HG03575 (cell line): ENCODE measurements around the gene GALNT10.
"Not testable (repeated sequence)": the region's sequence is repeated elsewhere in the genome, so short reads cannot be mapped to it uniquely, and the experiment has no call there.

ENCODE experiments used
- ATAC-seq: cut with Tn5 transposase; IDR thresholded peaks from one replicate; pipeline ENCODE4 v1.9.1; 2021; ENCODE audit not compliant: unreplicated experiment, insufficient number of reproducible peaks, low FRiP score; ENCODE audit errors: extremely low read depth

The GALNT10 gene

DNA sequence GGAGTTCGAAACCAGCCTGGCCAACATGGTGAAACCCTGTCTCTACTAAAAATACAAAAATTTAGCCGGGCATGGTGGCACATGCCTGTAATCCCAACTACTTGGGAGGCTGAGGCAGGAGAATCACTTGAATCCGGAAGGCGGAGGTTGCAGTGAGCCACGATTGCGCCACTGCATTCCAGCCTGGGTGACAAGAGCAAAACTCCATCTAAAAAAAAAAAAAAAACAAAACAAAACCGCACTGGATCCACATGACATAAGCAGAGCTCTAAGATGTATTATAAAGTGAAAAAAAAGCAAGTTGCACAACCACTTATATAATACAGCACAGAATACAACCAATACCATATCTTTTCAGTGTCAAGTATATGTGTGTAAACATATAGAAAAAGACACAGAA, 169.7 kb downstream of the GALNT10 start:
- not testable (repeated sequence) for ATAC-seq

DNA sequence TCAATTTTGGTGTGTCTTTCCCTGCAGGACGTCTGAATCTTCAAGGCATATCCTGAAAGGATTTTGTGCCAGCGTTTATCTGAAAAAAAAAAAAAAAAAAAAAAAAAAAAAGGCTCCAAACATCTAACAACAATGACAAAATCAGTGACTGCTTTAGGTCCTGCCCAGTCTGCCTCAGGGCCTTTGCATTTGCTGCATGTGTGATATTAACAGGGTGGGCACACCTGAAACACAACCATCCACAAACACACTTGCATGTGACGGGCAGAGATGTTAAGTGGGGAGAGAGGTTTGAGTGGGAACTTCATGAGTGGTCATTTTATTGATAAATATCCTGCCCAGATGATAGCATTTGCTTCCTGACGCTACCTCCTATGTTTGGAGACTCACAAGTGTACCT, 172.9 kb downstream of the GALNT10 start:
- no peak for ATAC-seq

DNA sequence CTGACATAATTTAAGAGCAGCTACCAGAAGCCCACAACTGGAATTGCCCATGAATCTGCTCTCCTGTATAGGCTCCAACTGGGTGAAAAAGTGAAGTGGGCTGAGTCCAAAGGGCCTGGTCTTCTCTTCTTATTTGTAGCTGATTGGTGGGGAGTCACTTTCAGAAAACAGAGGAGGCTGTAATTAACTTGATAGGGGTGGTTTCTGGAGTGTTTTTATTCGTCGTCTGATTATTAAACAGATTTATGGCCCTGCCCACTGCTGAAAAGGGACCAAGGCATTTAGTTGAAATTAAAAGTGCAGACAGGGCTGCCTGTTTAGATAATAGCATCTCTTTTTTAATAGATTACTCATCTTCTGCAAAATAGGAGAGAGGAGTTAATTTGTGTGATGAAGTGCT, 174.2 kb downstream of the GALNT10 start:
- ATAC-seq: no peak

DNA sequence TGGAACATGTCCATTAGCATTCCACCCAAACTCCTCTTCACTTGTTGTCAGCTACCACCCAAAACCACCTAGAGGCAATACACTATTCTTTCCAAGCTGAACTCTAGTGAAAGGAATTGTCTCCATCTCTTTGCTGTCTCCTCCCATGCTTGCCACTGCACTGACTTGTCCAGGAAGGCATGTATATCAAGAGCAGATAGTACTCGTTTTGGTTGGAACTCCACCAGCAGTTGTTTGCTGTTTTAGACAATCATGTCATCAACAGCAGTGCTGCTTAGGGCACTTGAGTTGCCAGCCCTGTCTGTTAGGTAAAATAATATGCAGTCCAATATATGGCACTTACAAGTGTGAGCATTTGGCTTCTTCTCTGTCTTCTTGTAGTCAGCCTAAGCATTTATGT, 175.3 kb downstream of the GALNT10 start:
- no peak for ATAC-seq

DNA sequence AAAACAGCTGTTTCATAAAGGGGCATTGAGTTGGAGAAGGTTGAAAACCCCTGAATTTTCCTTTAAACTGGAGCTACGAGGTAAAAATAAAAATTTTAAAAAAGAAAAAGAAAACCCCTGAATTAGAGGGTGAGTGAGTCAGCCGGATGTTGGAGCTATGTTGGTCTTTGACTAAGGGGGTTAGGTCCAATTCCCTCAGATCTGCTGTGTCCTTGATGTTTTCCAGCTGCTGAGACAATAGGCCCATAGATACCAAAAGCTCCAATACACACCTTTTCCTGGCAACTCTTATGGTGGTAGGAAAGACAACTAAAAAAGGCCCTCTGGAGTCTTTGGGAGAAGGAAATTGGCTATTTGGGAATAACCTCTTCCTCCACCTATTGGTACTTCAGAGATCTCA, 175.8 kb downstream of the GALNT10 start:
- ATAC-seq: no peak

DNA sequence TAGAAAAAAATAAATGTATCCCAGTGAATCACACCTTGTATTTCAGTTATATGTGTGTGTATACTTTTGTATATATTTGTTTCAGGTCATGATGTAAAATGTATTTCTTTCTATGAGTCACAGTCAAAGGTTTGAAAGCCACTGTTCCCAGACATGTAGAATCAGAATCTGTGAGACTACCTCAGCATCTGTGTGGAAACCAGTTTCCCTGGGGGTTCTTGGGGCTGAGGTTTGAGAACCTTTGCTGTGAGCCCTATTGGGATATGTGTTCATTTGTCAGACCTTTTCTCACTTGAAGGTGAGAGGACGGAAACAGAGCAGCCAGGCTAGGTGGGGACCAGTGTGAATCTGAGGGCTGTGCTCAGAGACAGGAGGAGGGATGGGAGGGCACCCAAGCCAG, 176.6 kb downstream of the GALNT10 start:
- peak; percentile 50 for ATAC-seq

DNA sequence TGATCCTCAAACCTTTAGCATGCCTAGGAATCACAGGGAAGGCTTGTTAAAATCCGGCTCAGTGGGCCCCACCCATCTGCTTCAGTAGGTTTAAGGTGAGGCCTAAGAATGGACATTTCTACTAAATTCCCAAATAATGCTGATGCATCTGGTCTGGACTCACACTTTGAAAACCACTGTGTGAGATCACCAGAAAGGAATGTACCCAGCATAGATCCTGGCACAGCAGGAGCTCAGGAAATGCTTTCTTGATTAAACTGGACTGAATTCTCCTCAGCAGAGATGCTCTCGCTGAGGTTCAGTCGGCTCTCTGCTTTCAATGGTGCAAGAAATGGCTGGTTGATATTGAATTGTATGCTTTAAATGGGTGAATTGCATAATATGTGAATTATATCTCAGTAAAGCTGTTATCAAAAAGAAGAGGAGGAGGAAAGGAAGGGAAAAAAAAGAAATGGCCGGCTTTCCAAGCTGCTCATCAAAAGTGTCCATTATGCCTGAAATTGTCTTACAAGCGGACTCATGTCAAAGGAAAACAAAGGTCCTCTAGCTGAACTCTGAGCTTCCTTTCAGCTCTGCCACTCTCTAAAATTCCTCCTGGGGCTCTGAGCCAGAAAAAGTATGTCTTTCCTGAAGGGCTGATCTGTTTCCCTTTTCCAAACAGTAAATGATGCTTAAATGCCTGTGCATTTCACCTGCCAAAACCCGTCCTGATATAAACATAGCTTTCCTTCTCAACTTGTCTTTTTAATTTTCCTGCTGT, 177.7 kb downstream of the GALNT10 start:
- ATAC-seq: no peak

DNA sequence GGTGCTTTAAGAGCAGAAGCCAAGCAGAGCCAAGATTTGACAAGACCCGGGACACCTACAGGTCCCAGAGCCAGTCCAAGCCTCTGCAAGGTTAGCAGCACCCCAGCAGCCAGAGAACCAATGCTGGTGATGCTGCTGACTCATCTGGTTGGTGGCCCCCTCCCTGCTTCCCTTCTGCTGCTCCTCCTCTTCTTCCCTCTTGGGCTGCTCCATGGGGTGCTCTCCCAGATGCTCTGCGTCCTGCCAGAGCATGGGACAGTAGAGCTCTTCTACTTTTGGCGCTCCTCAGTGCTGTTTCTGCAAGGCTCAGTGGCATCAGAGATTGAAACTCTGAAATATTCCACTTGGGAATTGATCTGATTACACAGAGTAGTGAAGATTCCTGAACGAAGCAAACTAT, 179.1 kb downstream of the GALNT10 start:
- ATAC-seq: no peak

DNA sequence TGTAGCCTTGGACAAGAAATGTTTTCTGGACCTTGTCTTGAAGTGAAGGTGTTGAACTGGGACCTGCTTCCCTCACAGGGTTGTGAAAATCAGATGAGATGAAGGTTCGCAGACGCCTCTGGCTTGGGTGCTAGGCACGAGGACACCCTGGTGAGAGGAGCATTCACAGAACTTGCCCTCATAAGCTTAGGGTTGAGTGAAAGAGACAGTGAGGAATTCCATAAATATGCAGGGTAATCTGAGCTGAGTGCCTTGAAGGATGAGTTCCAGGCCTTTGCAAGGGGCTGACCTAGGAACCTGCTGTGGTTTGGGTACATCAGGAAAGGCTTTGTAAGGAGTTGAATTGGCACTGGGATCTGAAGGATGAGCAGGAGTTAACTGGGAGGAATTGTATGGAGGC, 179.6 kb downstream of the GALNT10 start:
- ATAC-seq: no peak

DNA sequence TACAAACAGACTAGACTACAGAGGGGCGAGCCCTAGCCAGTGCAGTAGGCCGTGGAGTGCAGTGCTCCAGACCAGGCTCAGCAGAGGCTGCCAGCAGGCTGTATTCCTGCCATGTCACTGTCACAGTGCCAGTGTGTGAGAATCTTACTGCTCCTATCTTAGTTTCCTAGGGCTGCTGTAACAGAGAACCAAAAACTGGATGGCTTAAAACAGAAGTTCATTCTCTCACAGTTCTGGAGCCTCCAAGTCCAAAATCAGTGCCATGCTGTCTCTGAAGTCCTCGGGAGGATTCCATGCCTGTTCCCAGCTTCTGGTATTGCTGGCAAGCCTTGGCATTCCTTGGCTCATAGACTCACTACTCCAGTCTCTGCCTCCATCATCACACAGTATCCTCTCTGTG, 180.3 kb downstream of the GALNT10 start:
- no peak for ATAC-seq

DNA sequence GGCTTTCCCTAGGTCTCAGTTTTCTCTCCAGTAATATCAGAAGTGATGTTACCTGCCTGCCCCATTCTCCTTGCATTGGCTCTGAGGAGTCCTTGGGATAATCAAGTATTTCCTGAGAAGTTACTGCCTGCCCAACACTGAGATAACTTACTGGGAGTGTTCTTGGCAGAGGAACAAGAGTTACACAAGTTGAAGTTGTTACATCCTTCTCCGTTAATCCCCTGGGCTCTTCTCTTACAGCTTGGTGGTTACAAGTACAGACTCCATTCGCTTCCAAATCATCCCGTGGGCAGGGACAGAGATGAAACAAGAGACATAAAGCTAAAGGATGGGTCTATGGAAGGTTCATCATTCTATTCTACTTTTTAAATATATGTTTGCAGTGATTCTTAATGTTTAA, 181.2 kb downstream of the GALNT10 start:
- ATAC-seq: no peak

DNA sequence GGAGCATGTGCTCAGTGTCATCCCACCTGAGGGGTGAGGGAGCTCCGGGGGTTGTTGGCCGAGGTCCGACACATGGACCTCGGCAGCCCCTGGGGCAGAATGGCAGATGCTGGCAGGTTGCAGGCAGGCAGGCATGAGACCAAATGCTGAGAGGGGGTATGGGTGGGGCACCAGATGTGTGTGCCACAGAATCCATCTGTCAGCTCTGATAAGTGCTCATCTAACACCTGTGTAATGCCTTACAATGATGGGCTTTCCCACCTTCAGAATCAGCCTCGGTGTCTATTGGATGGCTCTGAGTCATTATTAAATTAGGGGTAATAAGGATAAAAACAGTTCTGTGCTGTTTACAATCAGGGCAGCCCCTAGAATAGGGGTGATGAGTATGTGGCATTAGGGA, 182.1 kb downstream of the GALNT10 start:
- no peak for ATAC-seq

DNA sequence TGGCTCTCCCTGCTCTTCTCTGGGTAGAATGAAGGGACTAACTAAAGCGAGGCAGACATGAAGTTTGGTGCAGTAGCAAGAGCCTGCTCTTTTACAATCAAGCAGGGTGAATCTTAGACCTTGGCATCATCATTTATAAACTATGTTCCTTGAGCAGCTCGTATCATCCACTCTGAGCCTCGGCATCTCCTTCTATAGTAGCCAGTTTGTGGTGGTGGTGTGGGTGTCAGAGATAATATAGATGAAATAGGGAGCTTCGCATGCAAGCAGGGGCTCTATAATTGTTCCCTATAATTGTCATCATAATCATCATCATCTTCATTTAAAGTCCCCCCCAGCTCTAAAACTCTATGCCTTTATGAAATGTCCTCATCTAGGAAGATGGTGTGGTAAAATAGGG, 182.8 kb downstream of the GALNT10 start:
- ATAC-seq: no peak

DNA sequence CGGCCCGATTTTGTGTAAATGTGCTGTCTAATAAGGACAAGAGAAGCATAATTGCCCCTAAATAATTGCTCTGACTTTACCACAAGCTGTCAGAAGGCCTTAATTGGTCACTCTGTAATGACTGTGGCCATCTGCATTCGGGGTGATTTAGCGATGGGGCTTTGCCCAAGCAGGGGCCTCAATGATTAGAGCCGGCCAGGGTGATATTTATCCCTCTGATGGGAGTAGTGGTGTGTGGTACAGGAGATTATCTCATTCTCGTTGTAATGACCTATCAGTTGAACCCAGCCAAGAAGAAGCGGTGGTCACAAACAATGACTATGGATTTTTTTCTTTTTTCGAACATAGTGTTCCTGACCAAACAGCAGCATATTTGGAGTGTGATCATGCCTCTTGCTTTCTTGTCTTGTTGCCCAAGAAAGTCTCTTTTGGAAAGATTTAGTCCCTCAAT, 183.2 kb downstream of the GALNT10 start:
- ATAC-seq: no peak

DNA sequence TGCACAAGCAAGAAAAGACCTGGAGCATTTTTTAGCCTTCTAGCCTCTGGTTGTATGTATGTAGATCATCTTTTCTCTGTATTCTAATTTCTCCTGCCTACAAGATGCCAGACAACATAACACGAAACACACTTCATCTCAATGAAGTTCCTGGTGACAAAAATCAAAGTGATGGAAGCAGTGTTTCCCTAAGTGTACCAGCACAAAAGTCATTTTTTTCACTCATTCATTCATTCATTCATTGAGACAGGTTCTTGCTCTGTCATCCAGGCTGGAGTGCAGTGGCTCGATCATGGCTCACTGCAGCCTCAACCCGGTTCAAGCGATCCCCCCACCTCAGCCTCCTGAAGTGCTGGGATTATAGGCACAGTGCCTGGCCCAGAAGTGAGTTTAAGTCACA, 183.7 kb downstream of the GALNT10 start:
- ATAC-seq: no peak

DNA sequence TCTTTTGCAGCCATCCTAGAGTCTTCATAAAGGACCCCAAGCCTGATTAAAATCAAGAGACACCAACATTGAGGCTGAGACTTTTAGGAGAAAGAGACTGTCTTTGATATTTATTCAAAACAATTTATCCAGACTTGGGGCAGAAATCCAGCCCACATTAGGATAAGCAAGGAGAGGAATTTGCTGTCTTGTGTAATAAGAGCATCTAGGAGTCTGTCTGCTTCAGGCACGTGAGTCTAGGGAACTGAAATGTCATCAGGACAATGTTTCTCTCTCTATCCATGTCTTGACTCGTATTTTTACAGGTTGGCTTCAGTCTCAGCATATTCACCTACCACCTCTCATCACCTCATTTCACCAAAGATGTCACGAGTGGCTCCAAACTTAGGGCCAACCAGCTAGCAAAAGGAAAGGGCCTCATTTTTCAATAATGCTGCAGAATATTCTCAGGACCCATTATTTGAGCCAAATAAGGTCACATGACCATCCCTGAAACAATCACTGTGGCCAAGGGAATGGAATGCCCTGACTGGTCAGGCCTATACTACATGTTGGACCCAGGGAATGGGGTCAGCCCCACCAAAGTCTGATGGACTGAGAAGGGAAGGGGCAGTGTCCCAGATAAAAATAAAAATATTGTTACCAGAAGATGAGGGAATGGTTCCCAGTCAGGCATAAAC, 184.9 kb downstream of the GALNT10 start:
- no peak for ATAC-seq

DNA sequence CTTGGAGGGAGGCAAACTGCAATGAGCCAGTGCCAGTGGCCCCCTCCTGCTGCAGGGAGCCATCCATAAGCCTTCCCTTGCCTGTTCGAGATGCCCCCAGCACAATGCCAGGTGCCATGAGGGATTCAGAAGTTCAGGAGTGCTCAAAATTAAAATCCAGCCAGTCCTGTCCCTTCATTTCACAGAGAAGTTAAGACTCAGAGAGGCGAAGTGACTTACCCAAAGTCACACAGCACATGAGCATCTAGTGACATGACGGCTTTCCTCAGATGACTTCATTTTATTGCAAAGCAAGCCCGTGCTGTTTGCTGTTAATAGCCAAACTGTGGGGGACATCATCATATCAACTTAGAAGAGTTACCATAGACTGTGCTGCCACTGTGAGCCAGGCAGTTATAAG, 185.9 kb downstream of the GALNT10 start:
- ATAC-seq: no peak

DNA sequence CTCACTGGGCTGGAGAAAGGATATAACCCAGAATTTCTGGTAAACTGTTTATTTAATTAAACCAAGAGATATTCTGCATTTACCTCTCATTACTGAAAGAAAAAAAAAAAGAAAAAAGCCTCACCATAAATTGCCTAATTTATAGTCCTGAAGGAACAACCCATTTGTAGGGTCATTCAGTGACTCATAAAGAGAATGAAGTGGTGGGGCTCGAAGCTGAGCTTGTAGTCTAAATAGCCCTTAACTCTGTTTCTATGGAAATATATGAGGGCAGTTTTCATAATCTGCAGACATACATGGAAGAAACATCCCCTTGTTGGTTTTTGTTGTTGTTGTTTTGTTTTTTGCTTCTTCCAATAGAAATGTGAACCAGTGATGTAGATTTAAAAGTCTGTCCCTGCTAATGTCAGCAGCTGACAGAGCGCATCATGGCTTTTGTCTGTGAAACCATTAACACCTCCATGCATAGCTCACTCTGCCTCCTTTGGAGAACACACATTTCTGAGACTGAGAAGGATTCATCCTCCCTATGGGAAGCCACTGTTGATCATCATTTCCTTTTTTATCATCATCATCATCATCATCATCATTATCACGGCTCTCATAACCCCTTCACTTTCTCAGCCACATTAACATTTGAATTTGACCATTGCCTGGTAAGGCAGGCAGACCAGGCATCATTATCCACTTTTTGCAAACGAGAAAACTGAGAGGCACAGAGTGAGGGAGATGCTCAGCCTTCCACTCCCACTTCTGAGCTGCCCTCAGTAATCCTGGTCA, 187.4 kb downstream of the GALNT10 start:
- no peak for ATAC-seq

DNA sequence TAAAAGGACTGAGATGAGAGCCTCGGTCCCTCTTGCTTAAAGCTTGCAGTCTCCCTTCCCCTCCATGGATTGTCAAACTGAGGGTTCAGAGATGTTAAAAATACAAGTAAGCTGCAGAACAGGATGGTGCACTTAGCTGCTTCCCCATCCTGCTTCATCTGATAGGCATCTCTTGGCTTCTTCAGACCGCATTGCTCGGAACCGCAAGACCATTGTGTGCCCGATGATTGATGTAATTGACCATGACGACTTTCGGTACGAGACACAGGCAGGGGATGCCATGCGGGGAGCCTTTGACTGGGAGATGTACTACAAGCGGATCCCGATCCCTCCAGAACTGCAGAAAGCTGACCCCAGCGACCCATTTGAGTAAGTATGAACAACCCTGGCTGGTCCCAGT, 189.7 kb downstream of the GALNT10 start:
- ATAC-seq: no peak
